ENCODE data around the gene C1orf105. TPM values are rescaled to one million over a fixed set of nuclear protein-coding genes. Genes with fewer than 3 reads are reported as not detected.

The C1orf105 gene
- total RNA-seq, 1 experiment from 2014 or later = not detected

DNA sequence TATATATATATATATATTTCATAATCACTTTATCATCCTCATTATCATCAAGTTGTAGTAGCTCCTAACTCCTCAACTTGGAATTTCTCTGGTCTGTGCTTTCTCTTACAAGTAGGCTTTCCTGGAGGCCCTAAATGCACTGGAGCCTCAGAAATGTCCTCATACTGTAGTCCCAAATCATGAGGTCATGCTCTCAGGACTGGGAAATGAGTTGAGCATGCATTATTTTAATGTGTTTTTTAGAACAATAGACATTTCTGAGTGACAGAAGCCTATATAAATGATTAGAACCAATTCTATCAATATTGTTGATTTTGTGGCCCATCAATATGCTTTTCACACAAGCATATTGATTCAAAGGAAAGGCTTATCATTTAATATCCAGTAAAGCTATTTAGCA is 42.9 kb upstream of the C1orf105 start:
- TF ChIP-seq ZNF232 (CRISPR knock-in tag; IDR thresholded peaks at IDR 0.05) = no peak
- no peak for TF ChIP-seq EMX1 (CRISPR knock-in tag; IDR thresholded peaks at IDR 0.05)
- TF ChIP-seq ZBTB21 (CRISPR knock-in tag; IDR thresholded peaks at IDR 0.05; ENCODE audit: borderline replicate concordance) = no peak
- TF ChIP-seq TP53 (CRISPR knock-in tag; IDR thresholded peaks at IDR 0.05) = no peak
- no peak for TF ChIP-seq SMAD4 (CRISPR knock-in tag; IDR thresholded peaks at IDR 0.05)
- TF ChIP-seq, protein P1, sequence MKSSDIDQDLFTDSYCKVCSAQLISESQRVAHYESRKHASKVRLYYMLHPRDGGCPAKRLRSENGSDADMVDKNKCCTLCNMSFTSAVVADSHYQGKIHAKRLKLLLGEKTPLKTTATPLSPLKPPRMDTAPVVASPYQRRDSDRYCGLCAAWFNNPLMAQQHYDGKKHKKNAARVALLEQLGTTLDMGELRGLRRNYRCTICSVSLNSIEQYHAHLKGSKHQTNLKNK (CRISPR knock-in tag; IDR thresholded peaks at IDR 0.05) = no peak
- no peak for TF ChIP-seq ZNF671 (CRISPR knock-in tag; IDR thresholded peaks at IDR 0.05)
- no peak for TF ChIP-seq NR1H2 (CRISPR knock-in tag; IDR thresholded peaks at IDR 0.05)
- no peak for TF ChIP-seq MAX (CRISPR knock-in tag; IDR thresholded peaks at IDR 0.05)
- no peak for TF ChIP-seq ELF4 (CRISPR knock-in tag; IDR thresholded peaks at IDR 0.05; ENCODE audit: low read depth)
- TF ChIP-seq ZNF317 (CRISPR knock-in tag; IDR thresholded peaks at IDR 0.05; ENCODE audit: borderline replicate concordance, low read depth) = no peak
- TF ChIP-seq PRDM15 (CRISPR knock-in tag; IDR thresholded peaks at IDR 0.05) = no peak
- no peak for TF ChIP-seq AR (CRISPR knock-in tag; IDR thresholded peaks at IDR 0.05)
- TF ChIP-seq NR2C2 (CRISPR knock-in tag; IDR thresholded peaks at IDR 0.05) = no peak
- no peak for TF ChIP-seq ETV6 (CRISPR knock-in tag; IDR thresholded peaks at IDR 0.05)
- no peak for TF ChIP-seq JUN (CRISPR knock-in tag; IDR thresholded peaks at IDR 0.05)
- Mint-ChIP-seq H3K9me3 (no peaks in the 10 kb centered on the region), H3K27me3 (ENCODE audit: low read depth) (no peaks in the 10 kb centered on the region), H3K4me3 (no peak overlapping the region), H3K36me3 (no peaks in the 10 kb centered on the region), H3K27ac (no peak overlapping the region), H3K4me1 (peaks cover 24% of the 10 kb centered on the region)
- ChIA-PET CTCF (no interaction called here), POLR2A (no interaction called here)
- ATAC-seq = no peak
- DNase-seq (ENCODE audit: low spot score) = no peak

- ATAC-seq = no peak
- POLR2A ChIA-PET = no interaction called here
- no peak for TF ChIP-seq SOX15 (CRISPR knock-in tag; IDR thresholded peaks at IDR 0.05)
- TF ChIP-seq, protein P2, sequence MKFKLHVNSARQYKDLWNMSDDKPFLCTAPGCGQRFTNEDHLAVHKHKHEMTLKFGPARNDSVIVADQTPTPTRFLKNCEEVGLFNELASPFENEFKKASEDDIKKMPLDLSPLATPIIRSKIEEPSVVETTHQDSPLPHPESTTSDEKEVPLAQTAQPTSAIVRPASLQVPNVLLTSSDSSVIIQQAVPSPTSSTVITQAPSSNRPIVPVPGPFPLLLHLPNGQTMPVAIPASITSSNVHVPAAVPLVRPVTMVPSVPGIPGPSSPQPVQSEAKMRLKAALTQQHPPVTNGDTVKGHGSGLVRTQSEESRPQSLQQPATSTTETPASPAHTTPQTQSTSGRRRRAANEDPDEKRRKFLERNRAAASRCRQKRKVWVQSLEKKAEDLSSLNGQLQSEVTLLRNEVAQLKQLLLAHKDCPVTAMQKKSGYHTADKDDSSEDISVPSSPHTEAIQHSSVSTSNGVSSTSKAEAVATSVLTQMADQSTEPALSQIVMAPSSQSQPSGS (CRISPR knock-in tag; IDR thresholded peaks at IDR 0.05; ENCODE audit: borderline replicate concordance, low read depth) = no peak
- TF ChIP-seq CDX4 (CRISPR knock-in tag; IDR thresholded peaks at IDR 0.05; ENCODE audit: borderline replicate concordance) = no peak
- no peak for TF ChIP-seq ZNF219 (CRISPR knock-in tag; IDR thresholded peaks at IDR 0.05; ENCODE audit: borderline replicate concordance)
- TF ChIP-seq ZNF121 (CRISPR knock-in tag; IDR thresholded peaks at IDR 0.05) = no peak
- TF ChIP-seq, protein P3, sequence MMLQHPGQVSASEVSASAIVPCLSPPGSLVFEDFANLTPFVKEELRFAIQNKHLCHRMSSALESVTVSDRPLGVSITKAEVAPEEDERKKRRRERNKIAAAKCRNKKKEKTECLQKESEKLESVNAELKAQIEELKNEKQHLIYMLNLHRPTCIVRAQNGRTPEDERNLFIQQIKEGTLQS (CRISPR knock-in tag; conservative IDR thresholded peaks at IDR 0.05) = no peak
- TF ChIP-seq IRF1 (CRISPR knock-in tag; IDR thresholded peaks at IDR 0.05) = no peak
- no peaks in the 10 kb centered on the region for H3K9me3 Mint-ChIP-seq
- CTCF ChIA-PET = no interaction called here
- no peak overlapping the region for H3K27ac Mint-ChIP-seq
- no peak overlapping the region for H3K4me3 Mint-ChIP-seq
- DNase-seq (ENCODE audit: low spot score) = no peak
- H3K4me1 Mint-ChIP-seq = peaks cover 31% of the 10 kb centered on the region
- no peaks in the 10 kb centered on the region for H3K27me3 Mint-ChIP-seq (ENCODE audit: low read depth)
- no peaks in the 10 kb centered on the region for H3K36me3 Mint-ChIP-seq
Observed at GRCh38 chr1:172378109-172378760, 42.2 kb upstream of the C1orf105 start.
